Measurements from ENCODE around the gene OSBPL6.
A peak's percentile ranks its signal among the peaks of the same experiment; 100 is the strongest.
"Not testable (repeated sequence)": the region's sequence is repeated elsewhere in the genome, so short reads cannot be mapped to it uniquely, and the experiment has no call there.

The OSBPL6 gene

GRCh38 chr2:178306352-178307073, 112.2 kb downstream of the OSBPL6 start:
- peak; percentile 46 for DNase-seq

- no peak for DNase-seq
Observed at GRCh38 chr2:178307650-178308049, 113.3 kb downstream of the OSBPL6 start.

GRCh38 chr2:178309541-178309940, 115.2 kb downstream of the OSBPL6 start:
- no peak for DNase-seq

GRCh38 chr2:178315078-178315477, 120.8 kb downstream of the OSBPL6 start:
- DNase-seq, result no peak

- DNase-seq, result no peak
Observed at GRCh38 chr2:178315488-178315948, 121.2 kb downstream of the OSBPL6 start.

GRCh38 chr2:178317811-178318210, 123.5 kb downstream of the OSBPL6 start:
- DNase-seq, result no peak

- DNase-seq, result no peak
Observed at GRCh38 chr2:178320011-178320585, 125.8 kb downstream of the OSBPL6 start.

- no peak for DNase-seq
Observed at GRCh38 chr2:178322068-178322467, 127.8 kb downstream of the OSBPL6 start.

- DNase-seq, result not testable (repeated sequence)
Observed at GRCh38 chr2:178323331-178323730, 129.0 kb downstream of the OSBPL6 start.

GRCh38 chr2:178324077-178324476, 129.8 kb downstream of the OSBPL6 start:
- no peak for DNase-seq

GRCh38 chr2:178325268-178325667, 131.0 kb downstream of the OSBPL6 start:
- no peak for DNase-seq

GRCh38 chr2:178327516-178327915, 133.2 kb downstream of the OSBPL6 start:
- peak; percentile 46 for DNase-seq

GRCh38 chr2:178328037-178328436, 133.7 kb downstream of the OSBPL6 start:
- DNase-seq, result no peak

- no peak for DNase-seq
Observed at GRCh38 chr2:178330175-178331017, 136.1 kb downstream of the OSBPL6 start.

GRCh38 chr2:178331474-178332432, 137.4 kb downstream of the OSBPL6 start:
- DNase-seq, result no peak

- no peak for DNase-seq
Observed at GRCh38 chr2:178333851-178334250, 139.5 kb downstream of the OSBPL6 start.

- no peak for DNase-seq
Observed at GRCh38 chr2:178335230-178335629, 140.9 kb downstream of the OSBPL6 start.

- no peak for DNase-seq
Observed at GRCh38 chr2:178344121-178344520, 149.8 kb downstream of the OSBPL6 start.

GRCh38 chr2:178345951-178346350, 151.6 kb downstream of the OSBPL6 start:
- DNase-seq, result no peak

GRCh38 chr2:178350051-178350450, 155.7 kb downstream of the OSBPL6 start:
- no peak for DNase-seq

- DNase-seq, result not testable (repeated sequence)
Observed at GRCh38 chr2:178357704-178358103, 163.4 kb downstream of the OSBPL6 start.

- no peak for DNase-seq
Observed at GRCh38 chr2:178359192-178359912, 165.0 kb downstream of the OSBPL6 start.
